ENCODE measurements around the gene ERICH4. TPM values are rescaled to one million over a fixed set of nuclear protein-coding genes. Genes with fewer than 3 reads are reported as not detected.

ERICH4 gene
- total RNA-seq, 1 experiment from 2014 or later = not detected

Other genes starting within 250 kb of the ERICH4 start
- gene CYP2S1, start 249.9 kb upstream of the ERICH4 start, total RNA-seq (2014; rRNA removed; shearing (Covaris generic)) = not detected in 2 replicates
- gene AXL, start 223.9 kb upstream of the ERICH4 start, total RNA-seq (2014; rRNA removed; shearing (Covaris generic)) = 181 and 224 TPM in 2 replicates
- 147 and 162 TPM in 2 replicates for gene HNRNPUL1, start 178.8 kb upstream of the ERICH4 start, total RNA-seq (2014; rRNA removed; shearing (Covaris generic))
- gene CCDC97, start 133.0 kb upstream of the ERICH4 start, total RNA-seq (2014; rRNA removed; shearing (Covaris generic)) = 6.0 and 10.7 TPM in 2 replicates
- 16.4 and 17.4 TPM in 2 replicates for gene TGFB1, start 89.2 kb upstream of the ERICH4 start, total RNA-seq (2014; rRNA removed; shearing (Covaris generic))
- gene B9D2, start 79.0 kb upstream of the ERICH4 start, total RNA-seq (2014; rRNA removed; shearing (Covaris generic)) = 3.3 and 10.7 TPM in 2 replicates
- 0.44 and 2.5 TPM in 2 replicates for gene TMEM91, start 66.6 kb upstream of the ERICH4 start, total RNA-seq (2014; rRNA removed; shearing (Covaris generic))
- 24.4 and 33.6 TPM in 2 replicates for gene EXOSC5, start 45.8 kb upstream of the ERICH4 start, total RNA-seq (2014; rRNA removed; shearing (Covaris generic))
- 14.1 and 25.5 TPM in 2 replicates for gene BCKDHA, start 45.3 kb upstream of the ERICH4 start, total RNA-seq (2014; rRNA removed; shearing (Covaris generic))
- gene B3GNT8, start 15.8 kb upstream of the ERICH4 start, total RNA-seq (2014; rRNA removed; shearing (Covaris generic)) = not detected in 2 replicates
- gene DMAC2, start 3.2 kb upstream of the ERICH4 start, total RNA-seq (2014; rRNA removed; shearing (Covaris generic)) = 57.8 and 85.5 TPM in 2 replicates
- not detected in 2 replicates for gene CEACAM21, start 133.0 kb downstream of the ERICH4 start, total RNA-seq (2014; rRNA removed; shearing (Covaris generic))
- not detected in 2 replicates for gene CEACAM4, start 183.9 kb downstream of the ERICH4 start, total RNA-seq (2014; rRNA removed; shearing (Covaris generic))
- gene CEACAM7, start 245.1 kb downstream of the ERICH4 start, total RNA-seq (2014; rRNA removed; shearing (Covaris generic)) = not detected in 2 replicates